Hepatic stellate cell (primary cell): ENCODE measurements around the gene LRRC59.
A peak's percentile ranks its signal among the peaks of the same experiment; 100 is the strongest.
"Not testable (repeated sequence)": the region's sequence is repeated elsewhere in the genome, so short reads cannot be mapped to it uniquely, and the experiment has no call there.

ENCODE experiments used
- DNase-seq: peaks from one replicate; pipeline ENCODE4 v3.0.0; 2011; ENCODE audit warnings: low spot score

Gene LRRC59

DNA sequence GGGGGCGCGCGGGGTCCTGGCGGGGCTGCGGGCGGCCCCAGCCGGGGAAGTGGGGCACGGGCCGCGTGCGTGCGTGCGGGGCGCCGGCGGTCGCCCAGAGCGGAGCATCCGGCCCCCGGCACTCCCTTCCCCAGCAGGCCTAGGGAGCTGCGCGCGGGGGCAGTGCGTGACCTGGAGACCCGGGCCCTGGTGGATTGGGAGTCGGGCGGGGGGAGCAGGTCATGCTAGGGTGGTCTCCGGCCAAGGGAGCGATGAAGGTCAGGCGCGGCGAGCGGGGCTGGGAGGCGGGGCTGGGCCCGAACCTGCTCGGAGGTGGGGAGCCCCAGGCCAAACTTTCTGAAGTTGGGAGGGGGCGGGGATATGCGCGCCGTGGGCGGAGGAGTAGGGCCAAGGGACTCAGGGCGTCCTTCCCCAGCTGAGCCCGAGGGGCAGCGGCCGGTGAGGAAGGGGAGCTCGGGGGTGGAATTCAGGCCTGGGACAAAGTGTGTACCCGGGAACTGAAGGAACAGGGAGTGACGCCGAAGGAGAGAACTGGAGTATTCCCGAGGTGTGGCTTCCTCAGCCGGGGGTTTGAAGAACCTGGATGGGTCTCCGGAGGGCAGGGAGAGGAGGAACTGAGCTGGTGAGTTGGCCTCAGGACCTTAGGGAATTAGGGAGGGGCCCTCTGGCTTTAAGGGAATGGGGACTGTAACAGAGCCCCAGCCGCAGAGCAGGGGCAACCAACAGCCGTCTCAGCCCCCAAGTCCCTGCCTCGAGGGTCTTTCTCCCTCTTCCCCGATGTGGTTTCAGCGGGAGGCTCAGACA is 50.8 kb downstream of the LRRC59 start:
- peak; percentile 60 for DNase-seq

DNA sequence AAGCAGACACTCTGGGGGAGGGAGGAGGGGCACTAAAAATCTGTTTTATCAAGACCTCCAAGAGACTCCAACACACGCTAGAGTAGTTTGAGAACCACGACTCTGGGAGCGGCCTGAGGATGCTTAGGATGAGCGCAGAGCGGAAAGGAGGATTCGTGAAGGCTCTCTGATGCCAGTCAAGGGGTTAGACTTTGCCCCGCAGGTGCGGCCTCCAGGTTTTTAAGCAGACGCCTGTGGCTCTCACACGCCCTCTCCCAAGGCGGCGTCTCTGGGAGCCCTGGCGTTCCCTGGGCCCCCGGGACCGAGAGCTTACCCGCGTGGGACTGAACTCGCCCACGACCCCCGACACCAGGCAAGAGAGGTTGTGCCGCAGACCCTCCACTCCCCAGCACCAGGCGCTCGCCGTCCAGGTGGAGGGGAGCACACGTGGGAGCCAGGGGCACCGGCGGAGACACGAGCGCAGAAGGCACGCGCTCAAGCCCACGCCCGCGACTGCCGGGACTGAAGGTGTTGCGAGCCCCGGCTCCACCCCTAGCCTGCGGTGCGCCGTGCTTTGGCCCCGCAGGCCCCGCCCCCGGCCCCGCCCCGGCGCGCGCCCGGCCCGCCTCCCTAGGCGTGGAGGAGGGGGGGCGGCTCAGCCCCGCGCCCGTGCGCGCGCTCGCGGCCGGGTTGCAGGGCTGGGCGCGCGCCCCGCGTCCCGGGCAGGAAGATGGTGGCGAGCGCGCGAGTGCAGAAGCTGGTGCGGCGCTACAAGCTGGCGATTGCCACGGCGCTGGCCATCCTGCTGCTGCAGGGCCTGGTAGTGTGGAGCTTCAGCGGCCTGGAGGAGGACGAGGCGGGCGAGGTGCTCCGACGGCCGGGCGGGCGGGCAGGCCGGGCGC is 51.7 kb downstream of the LRRC59 start, which contains the start of gene XYLT2:
TSS of gene XYLT2 (plus strand) at position 695 of the 881 bp plus-strand sequence. CDS start at position 710, 15 bp downstream.
- peak; percentile 96 for DNase-seq

- DNase-seq: peak; percentile 61
These were observed 52.5 kb downstream of the LRRC59 start for GRCh38 chr17:50344731-50345365.

- no peak for DNase-seq
These were observed 57.9 kb downstream of the LRRC59 start for GRCh38 chr17:50339381-50339780.

- no peak for DNase-seq
These were observed 58.7 kb downstream of the LRRC59 start for GRCh38 chr17:50338645-50339044.

DNA sequence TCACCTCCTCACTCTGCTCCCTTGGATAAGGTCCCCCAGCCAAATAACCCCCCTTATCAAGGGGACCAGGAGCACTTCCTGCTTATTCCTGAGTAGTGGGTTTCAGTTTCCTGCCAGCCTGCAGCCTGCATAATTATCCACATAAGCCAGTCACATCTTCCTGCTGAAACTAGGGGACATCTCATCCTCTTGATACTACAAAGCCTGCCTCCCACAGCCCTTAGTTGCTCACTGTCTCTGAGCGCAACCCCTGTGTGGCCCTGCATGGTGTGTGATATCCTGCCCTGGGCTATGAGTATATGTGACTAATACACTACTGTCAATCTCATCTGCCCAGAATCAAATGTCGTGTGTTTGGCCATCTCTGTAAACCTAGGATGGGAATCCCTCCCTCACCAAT is 59.4 kb downstream of the LRRC59 start:
- no peak for DNase-seq

- DNase-seq: not testable (repeated sequence)
These were observed 63.8 kb downstream of the LRRC59 start for GRCh38 chr17:50333291-50334057.

DNA sequence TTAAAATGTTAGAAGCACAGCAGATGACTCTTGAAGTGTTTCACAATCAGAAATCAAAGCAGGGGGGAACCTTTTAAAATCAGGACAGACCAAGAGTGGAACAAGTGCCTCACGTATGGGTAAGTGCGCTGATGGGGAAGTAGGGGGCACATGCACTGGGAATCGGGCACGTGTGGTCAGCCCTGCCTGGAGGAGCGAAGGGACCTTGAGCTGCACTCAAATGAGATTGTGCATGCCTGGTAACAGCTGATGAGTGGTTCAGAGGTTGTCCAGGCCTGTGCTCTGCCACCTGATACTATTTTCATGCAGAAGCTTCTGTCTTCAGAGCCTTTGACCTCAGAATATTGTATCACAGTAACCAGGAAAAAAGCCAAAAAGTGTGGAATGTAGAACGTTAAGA is 65.1 kb downstream of the LRRC59 start:
- no peak for DNase-seq
